Measurements from ENCODE around the gene DENND2C.
A peak's percentile ranks its signal among the peaks of the same experiment; 100 is the strongest.

The DENND2C gene

GRCh38 chr1:114618606-114619005, 51.2 kb downstream of the DENND2C start:
- no peak for TF ChIP-seq JUND (IDR thresholded peaks at IDR 0.05; ENCODE audit: low read depth)
- no peak for DNase-seq (ENCODE audit: low read depth in 1 of 2, low spot score in 1 of 2)
- in situ Hi-C loops (cut with HindIII; ENCODE audit: low pct_unique_long_range_greater_than_20kb, low sequenced_read_pairs) = no loop called here

GRCh38 chr1:114610546-114611245, 59.2 kb downstream of the DENND2C start:
- no peak for DNase-seq (ENCODE audit: low read depth in 1 of 2, low spot score in 1 of 2)
- TF ChIP-seq JUND (IDR thresholded peaks at IDR 0.05; ENCODE audit: low read depth) = no peak

GRCh38 chr1:114609826-114610225, 60.0 kb downstream of the DENND2C start:
- in situ Hi-C loops (cut with HindIII; ENCODE audit: low pct_unique_long_range_greater_than_20kb, low sequenced_read_pairs) = no loop called here
- no peak for TF ChIP-seq JUND (IDR thresholded peaks at IDR 0.05; ENCODE audit: low read depth)
- DNase-seq (ENCODE audit: low read depth in 1 of 2, low spot score in 1 of 2) = no peak

More at GRCh38 chr1:114610546-114611245, 59.2 kb downstream of the DENND2C start:
- in situ Hi-C loops (cut with HindIII; ENCODE audit: low pct_unique_long_range_greater_than_20kb, low sequenced_read_pairs) = no loop called here

- in situ Hi-C loops (cut with HindIII; ENCODE audit: low pct_unique_long_range_greater_than_20kb, low sequenced_read_pairs) = no loop called here
- no peak for DNase-seq (ENCODE audit: low read depth in 1 of 2, low spot score in 1 of 2)
- TF ChIP-seq JUND (IDR thresholded peaks at IDR 0.05; ENCODE audit: low read depth) = no peak
These were observed 60.8 kb downstream of the DENND2C start for GRCh38 chr1:114609026-114609425.

GRCh38 chr1:114607223-114607622, 62.6 kb downstream of the DENND2C start:
- in situ Hi-C loops (cut with HindIII; ENCODE audit: low pct_unique_long_range_greater_than_20kb, low sequenced_read_pairs) = no loop called here
- no peak for TF ChIP-seq JUND (IDR thresholded peaks at IDR 0.05; ENCODE audit: low read depth)

GRCh38 chr1:114597949-114598348, 71.9 kb downstream of the DENND2C start:
- no peak for TF ChIP-seq JUND (IDR thresholded peaks at IDR 0.05; ENCODE audit: low read depth)
- no peak for DNase-seq (ENCODE audit: low read depth in 1 of 2, low spot score in 1 of 2)
- in situ Hi-C loops (cut with HindIII; ENCODE audit: low pct_unique_long_range_greater_than_20kb, low sequenced_read_pairs) = no loop called here

More at GRCh38 chr1:114607223-114607622, 62.6 kb downstream of the DENND2C start:
- DNase-seq (ENCODE audit: low read depth in 1 of 2, low spot score in 1 of 2) = peak; percentile 26 to 82

GRCh38 chr1:114595602-114596001, 74.2 kb downstream of the DENND2C start:
- in situ Hi-C loops (cut with HindIII; ENCODE audit: low pct_unique_long_range_greater_than_20kb, low sequenced_read_pairs) = no loop called here
- TF ChIP-seq JUND (IDR thresholded peaks at IDR 0.05; ENCODE audit: low read depth) = no peak
- DNase-seq (ENCODE audit: low read depth in 1 of 2, low spot score in 1 of 2) = no peak

GRCh38 chr1:114594046-114594445, 75.8 kb downstream of the DENND2C start:
- in situ Hi-C loops (cut with HindIII; ENCODE audit: low pct_unique_long_range_greater_than_20kb, low sequenced_read_pairs) = no loop called here
- TF ChIP-seq JUND (IDR thresholded peaks at IDR 0.05; ENCODE audit: low read depth) = no peak
- DNase-seq (ENCODE audit: low read depth in 1 of 2, low spot score in 1 of 2) = no peak

GRCh38 chr1:114589122-114589521, 80.7 kb downstream of the DENND2C start:
- no peak for TF ChIP-seq JUND (IDR thresholded peaks at IDR 0.05; ENCODE audit: low read depth)
- in situ Hi-C loops (cut with HindIII; ENCODE audit: low pct_unique_long_range_greater_than_20kb, low sequenced_read_pairs) = no loop called here

GRCh38 chr1:114588196-114588689, 81.6 kb downstream of the DENND2C start:
- DNase-seq (ENCODE audit: low read depth in 1 of 2, low spot score in 1 of 2) = no peak
- in situ Hi-C loops (cut with HindIII; ENCODE audit: low pct_unique_long_range_greater_than_20kb, low sequenced_read_pairs) = no loop called here
- TF ChIP-seq JUND (IDR thresholded peaks at IDR 0.05; ENCODE audit: low read depth) = no peak

More at GRCh38 chr1:114589122-114589521, 80.7 kb downstream of the DENND2C start:
- no peak for DNase-seq (ENCODE audit: low read depth in 1 of 2, low spot score in 1 of 2)

GRCh38 chr1:114587203-114587991, 82.5 kb downstream of the DENND2C start:
- DNase-seq (ENCODE audit: low read depth in 1 of 2, low spot score in 1 of 2) = no peak
- no peak for TF ChIP-seq JUND (IDR thresholded peaks at IDR 0.05; ENCODE audit: low read depth)
- in situ Hi-C loops (cut with HindIII; ENCODE audit: low pct_unique_long_range_greater_than_20kb, low sequenced_read_pairs) = no loop called here

- TF ChIP-seq JUND (IDR thresholded peaks at IDR 0.05; ENCODE audit: low read depth) = no peak
These were observed 83.3 kb downstream of the DENND2C start for GRCh38 chr1:114586513-114587047.

GRCh38 chr1:114585231-114585630, 84.6 kb downstream of the DENND2C start:
- no peak for TF ChIP-seq JUND (IDR thresholded peaks at IDR 0.05; ENCODE audit: low read depth)
- DNase-seq (ENCODE audit: low read depth in 1 of 2, low spot score in 1 of 2) = no peak
- in situ Hi-C loops (cut with HindIII; ENCODE audit: low pct_unique_long_range_greater_than_20kb, low sequenced_read_pairs) = no loop called here

More at GRCh38 chr1:114586513-114587047, 83.3 kb downstream of the DENND2C start:
- no peak for DNase-seq (ENCODE audit: low read depth in 1 of 2, low spot score in 1 of 2)
- in situ Hi-C loops (cut with HindIII; ENCODE audit: low pct_unique_long_range_greater_than_20kb, low sequenced_read_pairs) = no loop called here
